Activated CD8-positive, alpha-beta T cell treated with anti-CD3 and anti-CD28 coated beads for 36 hours (primary cell): ENCODE results near the gene SIM2. TPM values are rescaled to one million over a fixed set of nuclear protein-coding genes. Genes with fewer than 3 reads are reported as not detected.

Source experiments
- ATAC-seq: fragments of 200-7000 bp; cut with Tn5 transposase; one replicate; pipeline ENCODE4 v1.10.0; 2021; ENCODE audit warnings: mild to moderate bottlenecking, moderate library complexity
- CTCF ChIA-PET: fragments of 350-600 bp; sonication (Branson Sonifier 250); formaldehyde crosslinking; loops from one replicate; lab custom pipeline; 2021; ENCODE audit warnings: antibody characterized with exemption; lab: Charles Lee
- POLR2A ChIA-PET: fragments of 350-600 bp; sonication (Branson Sonifier 250); formaldehyde crosslinking; loops from one replicate; lab custom pipeline; 2021; ENCODE audit warnings: antibody characterized with exemption; lab: Charles Lee
- DNase-seq: peaks from one replicate; pipeline ENCODE4 v3.0.0-alpha.2; 2020
- H3K27ac Mint-ChIP-seq: one replicate; pipeline ENCODE4 v1.8.0; 2021; ENCODE audit warnings: mild to moderate bottlenecking, mixed read lengths
- H3K27me3 Mint-ChIP-seq: one replicate; pipeline ENCODE4 v1.8.0; 2021; ENCODE audit warnings: mixed read lengths
- H3K36me3 Mint-ChIP-seq: one replicate; pipeline ENCODE4 v1.8.0; 2021; ENCODE audit warnings: low read depth, mixed read lengths
- H3K4me1 Mint-ChIP-seq: one replicate; pipeline ENCODE4 v1.8.0; 2021; ENCODE audit warnings: low read depth, mixed read lengths
- H3K4me3 Mint-ChIP-seq: one replicate; pipeline ENCODE4 v1.8.0; 2021; ENCODE audit warnings: mild to moderate bottlenecking, moderate library complexity, mixed read lengths
- H3K9me3 Mint-ChIP-seq: one replicate; pipeline ENCODE4 v1.8.0; 2021; ENCODE audit warnings: mixed read lengths
- CTCF ChIP-seq: fragments of 200-600 bp; IDR thresholded peaks from one replicate; pipeline ENCODE4 v1.8.0; 2022; ENCODE audit warnings: antibody characterized with exemption, mild to moderate bottlenecking
- intact Hi-C: fragments of 100-400 bp; cut with micrococcal nuclease; formaldehyde crosslinking; loops from one replicate; pipeline ENCODE4 v1.10.0; 2022
- total RNA-seq, 2 experiments: library from RNA; stranded (reverse); gene quantifications; one replicate each; pipeline ENCODE4 v1.2.3, GENCODE V29; 2021

The SIM2 gene
- total RNA-seq, 2 experiments from 2014 or later: not detected

- Mint-ChIP-seq H3K36me3 (peaks cover 2% of the 10 kb centered on the region), H3K27ac (no peak overlapping the region), H3K4me1 (no peaks in the 10 kb centered on the region), H3K4me3 (no peak overlapping the region), H3K27me3 (no peaks in the 10 kb centered on the region), H3K9me3 (no peaks in the 10 kb centered on the region)
- intact Hi-C loops: no loop called here
- DNase-seq (no peak), ATAC-seq (no peak)
- POLR2A ChIA-PET: no interaction called here
- no peak for TF ChIP-seq CTCF
- CTCF ChIA-PET: no interaction called here
Measured at GRCh38 chr21:36766511-36766910, 67.6 kb downstream of the SIM2 start.

GRCh38 chr21:36767096-36767495, 68.2 kb downstream of the SIM2 start:
- H3K9me3 Mint-ChIP-seq: no peaks in the 10 kb centered on the region
- no peak overlapping the region for H3K27ac Mint-ChIP-seq
- H3K4me3 Mint-ChIP-seq: no peak overlapping the region
- intact Hi-C loops: no loop called here
- no peak for DNase-seq
- CTCF ChIA-PET: no interaction called here
- no peaks in the 10 kb centered on the region for H3K4me1 Mint-ChIP-seq
- TF ChIP-seq CTCF: no peak
- no peaks in the 10 kb centered on the region for H3K27me3 Mint-ChIP-seq
- POLR2A ChIA-PET: no interaction called here
- H3K36me3 Mint-ChIP-seq: peaks cover 2% of the 10 kb centered on the region
- no peak for ATAC-seq

GRCh38 chr21:36768496-36768895, 69.6 kb downstream of the SIM2 start:
- ChIA-PET POLR2A (no interaction called here), CTCF (no interaction called here)
- H3K27me3 Mint-ChIP-seq: no peaks in the 10 kb centered on the region
- DNase-seq (no peak), ATAC-seq (no peak)
- peaks cover 2% of the 10 kb centered on the region for H3K36me3 Mint-ChIP-seq
- H3K27ac Mint-ChIP-seq: no peak overlapping the region
- H3K4me1 Mint-ChIP-seq: no peaks in the 10 kb centered on the region
- intact Hi-C loops: no loop called here
- H3K9me3 Mint-ChIP-seq: no peaks in the 10 kb centered on the region
- H3K4me3 Mint-ChIP-seq: no peak overlapping the region
- no peak for TF ChIP-seq CTCF

- Mint-ChIP-seq H3K9me3 (no peaks in the 10 kb centered on the region), H3K4me1 (no peaks in the 10 kb centered on the region), H3K27me3 (no peaks in the 10 kb centered on the region), H3K4me3 (no peak overlapping the region), H3K36me3 (peaks cover 2% of the 10 kb centered on the region), H3K27ac (no peak overlapping the region)
- ATAC-seq (no peak), DNase-seq (no peak)
- intact Hi-C loops: no loop called here
- ChIA-PET POLR2A (no interaction called here), CTCF (no interaction called here)
- no peak for TF ChIP-seq CTCF
Measured at GRCh38 chr21:36769051-36769839, 70.3 kb downstream of the SIM2 start.

GRCh38 chr21:36773117-36773516, 74.2 kb downstream of the SIM2 start:
- TF ChIP-seq CTCF: no peak
- ATAC-seq (no peak), DNase-seq (no peak)
- Mint-ChIP-seq H3K4me1 (no peaks in the 10 kb centered on the region), H3K9me3 (no peaks in the 10 kb centered on the region), H3K27ac (no peak overlapping the region), H3K36me3 (no peaks in the 10 kb centered on the region), H3K4me3 (no peak overlapping the region), H3K27me3 (no peaks in the 10 kb centered on the region)
- ChIA-PET CTCF (interaction anchor here (1.2 to 1.6 kb wide), 2 partner anchors 11 to 143 kb away, joined by 3 to 7 read pairs; no protein-coding TSS in a partner anchor), POLR2A (no interaction called here)
- intact Hi-C loops: no loop called here
